ENCODE data around the gene MATN3. TPM values are rescaled to one million over a fixed set of nuclear protein-coding genes. Genes with fewer than 3 reads are reported as not detected.

The MATN3 gene
- total RNA-seq, 1 experiment from 2014 or later: 13.5 TPM

DNA sequence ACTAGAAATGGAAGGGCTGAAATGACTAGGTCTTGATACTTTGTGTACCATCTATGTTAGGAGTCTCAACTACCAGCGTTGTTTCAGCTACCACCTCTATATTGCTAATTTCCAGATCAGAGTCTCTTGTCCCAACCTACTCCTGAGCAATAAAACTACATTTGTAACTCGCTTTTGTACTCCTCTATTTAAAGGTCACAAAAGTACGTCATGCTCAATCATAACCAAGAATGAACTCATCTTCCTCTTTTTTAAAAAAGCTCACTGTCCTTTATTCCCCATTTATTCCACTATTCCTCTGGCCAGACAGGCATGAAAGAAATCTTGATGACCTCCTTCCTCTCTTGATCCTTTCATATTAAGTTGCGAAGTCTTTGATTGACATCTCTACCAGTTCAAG, 11.2 kb upstream of the MATN3 start:
- no peak overlapping the region for H4K91ac ChIP-seq (ENCODE audit: insufficient read length, low read depth, low read length)
- no peaks in the 10 kb centered on the region for H3K79me1 ChIP-seq (ENCODE audit: insufficient read depth, low read depth, low read length, poor library complexity, severe bottlenecking)
- H3K9me3 ChIP-seq (ENCODE audit: control insufficient read depth, low read depth, low read length): peaks cover 9% of the 10 kb centered on the region
- H3K27ac ChIP-seq (ENCODE audit: insufficient read length, low read depth, low read length): no peak overlapping the region
- no peaks in the 10 kb centered on the region for H4K20me1 ChIP-seq (ENCODE audit: control insufficient read depth, insufficient read depth, insufficient read length)
- no peak overlapping the region for H2BK12ac ChIP-seq (ENCODE audit: insufficient read length, low read depth, low read length)
- no peak overlapping the region for H3K4me2 ChIP-seq (ENCODE audit: insufficient read depth, insufficient read length, low read length)
- H3K4me1 ChIP-seq (ENCODE audit: insufficient read depth, low read length): no peaks in the 10 kb centered on the region
- H2BK5ac ChIP-seq (ENCODE audit: insufficient read length, low read length): no peak overlapping the region
- H3K4ac ChIP-seq (ENCODE audit: low read depth, low read length): no peak overlapping the region
- no peak overlapping the region for H3K56ac ChIP-seq (ENCODE audit: insufficient read length, low read depth, low read length)
- H3K4me3 Mint-ChIP-seq: no peak overlapping the region
- no peak overlapping the region for H2BK15ac ChIP-seq (ENCODE audit: low read depth, low read length)
- no CpG with 5 or more reads among the region's 4 CpGs for WGBS (ENCODE audit: extremely low coverage, insufficient read length, low lambda C conversion rate)
- H3K9ac ChIP-seq (ENCODE audit: extremely low read depth, insufficient read length, low read length): no peak overlapping the region
- no peak overlapping the region for H2AFZ ChIP-seq (ENCODE audit: low read length)
- H3K4me1 Mint-ChIP-seq: no peaks in the 10 kb centered on the region
- H3K9me3 Mint-ChIP-seq: peaks cover 25 to 32% of the 10 kb centered on the region in 2 experiments
- H4K5ac ChIP-seq (ENCODE audit: insufficient read length, low read depth, low read length): no peak overlapping the region
- no peak overlapping the region for H2BK120ac ChIP-seq (ENCODE audit: low read depth, low read length, poor library complexity, severe bottlenecking)
- H3K79me2 ChIP-seq (ENCODE audit: insufficient read depth, low read length): no peaks in the 10 kb centered on the region
- no peak overlapping the region for H3K14ac ChIP-seq (ENCODE audit: insufficient read depth, low read length)
- no peak overlapping the region for H3K27ac Mint-ChIP-seq
- H3K36me3 Mint-ChIP-seq (ENCODE audit: insufficient read depth in 1 of 3, low read depth in 3 of 3): peaks cover 25 to 41% (median 28%) of the 10 kb centered on the region in 3 experiments
- H3K23me2 ChIP-seq (ENCODE audit: insufficient read length, low read depth, low read length, poor library complexity, severe bottlenecking): no peaks in the 10 kb centered on the region
- no peak overlapping the region for H3K23ac ChIP-seq (ENCODE audit: insufficient read length, low read depth, low read length)
- no peak overlapping the region for H3T11ph ChIP-seq (ENCODE audit: low read length)
- no peaks in the 10 kb centered on the region; the same call in none of the 2 replicates for H3K27me3 Mint-ChIP-seq (ENCODE audit: low read depth)
- H4K8ac ChIP-seq (replicated peaks; ENCODE audit: insufficient read length, low read depth, low read length): no peak overlapping the region
- no peak overlapping the region for H2BK20ac ChIP-seq (ENCODE audit: low read depth, low read length, poor library complexity, severe bottlenecking)
- no peaks in the 10 kb centered on the region for H3K27me3 ChIP-seq (ENCODE audit: insufficient read depth, low read length)
- TF ChIP-seq, protein P1, sequence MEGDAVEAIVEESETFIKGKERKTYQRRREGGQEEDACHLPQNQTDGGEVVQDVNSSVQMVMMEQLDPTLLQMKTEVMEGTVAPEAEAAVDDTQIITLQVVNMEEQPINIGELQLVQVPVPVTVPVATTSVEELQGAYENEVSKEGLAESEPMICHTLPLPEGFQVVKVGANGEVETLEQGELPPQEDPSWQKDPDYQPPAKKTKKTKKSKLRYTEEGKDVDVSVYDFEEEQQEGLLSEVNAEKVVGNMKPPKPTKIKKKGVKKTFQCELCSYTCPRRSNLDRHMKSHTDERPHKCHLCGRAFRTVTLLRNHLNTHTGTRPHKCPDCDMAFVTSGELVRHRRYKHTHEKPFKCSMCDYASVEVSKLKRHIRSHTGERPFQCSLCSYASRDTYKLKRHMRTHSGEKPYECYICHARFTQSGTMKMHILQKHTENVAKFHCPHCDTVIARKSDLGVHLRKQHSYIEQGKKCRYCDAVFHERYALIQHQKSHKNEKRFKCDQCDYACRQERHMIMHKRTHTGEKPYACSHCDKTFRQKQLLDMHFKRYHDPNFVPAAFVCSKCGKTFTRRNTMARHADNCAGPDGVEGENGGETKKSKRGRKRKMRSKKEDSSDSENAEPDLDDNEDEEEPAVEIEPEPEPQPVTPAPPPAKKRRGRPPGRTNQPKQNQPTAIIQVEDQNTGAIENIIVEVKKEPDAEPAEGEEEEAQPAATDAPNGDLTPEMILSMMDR (conservative IDR thresholded peaks at IDR 0.05): no peak
- no peak for DNase-seq
- no peak overlapping the region for H2AK5ac ChIP-seq (ENCODE audit: insufficient read length, low read length)
- H3K18ac ChIP-seq (ENCODE audit: insufficient read length, low read depth, low read length): no peak overlapping the region

Data from H9 (cell line).